Bronchial epithelial cell (primary cell): Measurements from ENCODE around the gene MCRIP1. TPM values are rescaled to one million over a fixed set of nuclear protein-coding genes. Genes with fewer than 3 reads are reported as not detected.

Experiments used
- DNase-seq: peaks from one replicate; pipeline ENCODE4 v3.0.0-alpha.2; 2010; ENCODE audit warnings: low read depth
- FAIRE-seq: peaks from 2 replicates; lab custom pipeline; 2011; peaks lifted over from hg19 to GRCh38; lab: Jason Lieb, UNC
- H3K27me3 ChIP-seq: 2 replicates; pipeline ENCODE4 v1.5.1; 2011; ENCODE audit warnings: low read length; ENCODE audit not compliant: control insufficient read depth, insufficient read depth
- H3K36me3 ChIP-seq: 2 replicates; pipeline ENCODE4 v1.5.1; 2011; ENCODE audit warnings: low read length; ENCODE audit not compliant: control insufficient read depth, insufficient read depth
- H3K4me3 ChIP-seq: 2 replicates; pipeline ENCODE4 v1.5.1; 2011; ENCODE audit warnings: mild to moderate bottlenecking, low read depth, low read length, control low read depth
- total RNA-seq: library from RNA; depleted of rRNA; stranded (reverse); fragments of >200 nt; gene quantifications from 2 replicates; pipeline ENCODE4 v1.2.1, GENCODE V29; 2014
- TF ChIP-seq, protein P1 (sequence below): IDR thresholded peaks from 2 replicates; pipeline ENCODE4 v1.5.1; 2011; ENCODE audit warnings: mild to moderate bottlenecking, moderate library complexity, low read length, control low read depth, inconsistent platforms; ENCODE audit not compliant: insufficient read depth, severe bottlenecking

The MCRIP1 gene
- total RNA-seq, 1 donor from 2014 or later = 25.8 TPM

DNA sequence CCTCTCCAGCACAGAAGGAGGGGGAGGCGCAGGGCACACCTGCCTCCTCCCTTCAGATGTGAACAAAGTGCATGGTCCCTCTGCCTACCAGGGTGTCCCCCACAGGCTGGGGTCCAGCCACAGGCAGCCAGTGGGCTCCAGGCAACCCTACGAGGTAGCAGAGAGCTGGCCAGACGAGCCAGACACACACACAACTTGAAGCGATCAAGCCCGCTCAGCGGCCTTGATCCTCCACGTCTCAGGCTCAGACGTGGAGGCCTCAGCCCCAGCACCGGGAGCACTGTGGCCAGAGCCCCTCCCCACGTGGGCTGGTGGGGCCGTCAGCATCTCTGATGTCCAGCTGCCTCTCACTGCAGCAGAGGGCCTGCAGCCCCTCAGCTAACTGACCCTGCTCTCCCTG lies 8.5 kb downstream of the MCRIP1 start:
- DNase-seq (no peak), FAIRE-seq (no peak)
- Histone ChIP-seq H3K4me3 (no peak overlapping the region), H3K27me3 (no peaks in the 10 kb centered on the region), H3K36me3 (no peaks in the 10 kb centered on the region)
- TF ChIP-seq, protein P1, sequence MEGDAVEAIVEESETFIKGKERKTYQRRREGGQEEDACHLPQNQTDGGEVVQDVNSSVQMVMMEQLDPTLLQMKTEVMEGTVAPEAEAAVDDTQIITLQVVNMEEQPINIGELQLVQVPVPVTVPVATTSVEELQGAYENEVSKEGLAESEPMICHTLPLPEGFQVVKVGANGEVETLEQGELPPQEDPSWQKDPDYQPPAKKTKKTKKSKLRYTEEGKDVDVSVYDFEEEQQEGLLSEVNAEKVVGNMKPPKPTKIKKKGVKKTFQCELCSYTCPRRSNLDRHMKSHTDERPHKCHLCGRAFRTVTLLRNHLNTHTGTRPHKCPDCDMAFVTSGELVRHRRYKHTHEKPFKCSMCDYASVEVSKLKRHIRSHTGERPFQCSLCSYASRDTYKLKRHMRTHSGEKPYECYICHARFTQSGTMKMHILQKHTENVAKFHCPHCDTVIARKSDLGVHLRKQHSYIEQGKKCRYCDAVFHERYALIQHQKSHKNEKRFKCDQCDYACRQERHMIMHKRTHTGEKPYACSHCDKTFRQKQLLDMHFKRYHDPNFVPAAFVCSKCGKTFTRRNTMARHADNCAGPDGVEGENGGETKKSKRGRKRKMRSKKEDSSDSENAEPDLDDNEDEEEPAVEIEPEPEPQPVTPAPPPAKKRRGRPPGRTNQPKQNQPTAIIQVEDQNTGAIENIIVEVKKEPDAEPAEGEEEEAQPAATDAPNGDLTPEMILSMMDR = no peak

DNA sequence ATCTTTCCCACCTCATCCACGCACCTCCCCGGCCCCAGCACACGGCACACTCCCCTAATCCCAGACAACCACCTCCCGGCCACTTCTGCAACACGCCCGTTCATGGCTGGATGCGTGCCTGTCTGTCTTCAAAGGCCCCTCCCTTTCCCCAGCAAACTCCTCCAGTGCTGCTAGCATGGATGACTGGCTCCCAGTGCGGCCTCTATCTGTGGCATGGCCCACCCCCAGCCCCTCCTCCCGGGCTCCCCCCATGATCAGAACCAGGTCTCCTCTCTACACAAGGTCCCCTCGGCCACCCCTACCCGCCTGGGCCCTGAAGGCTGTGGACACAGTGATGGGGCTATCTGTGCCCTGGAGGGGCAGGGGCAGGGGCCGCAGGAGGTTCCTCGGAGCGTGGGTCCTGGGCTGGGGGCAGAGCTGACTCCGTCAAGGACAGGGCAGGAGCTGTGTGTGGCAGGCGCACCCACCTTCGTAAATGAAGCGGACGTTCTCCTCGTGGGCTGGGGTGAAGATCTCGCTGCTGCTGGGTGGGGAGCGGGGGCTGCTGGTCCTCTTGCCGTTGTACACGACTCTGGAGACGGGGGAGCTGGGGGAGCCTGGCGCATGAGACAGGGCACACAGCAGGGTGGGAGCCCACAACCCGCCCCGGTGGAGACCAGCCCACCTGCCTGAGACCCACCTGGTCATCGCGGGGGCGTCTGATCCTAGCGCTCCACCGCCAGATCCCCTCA lies 9.1 kb downstream of the MCRIP1 start:
- DNase-seq = no peak
- Histone ChIP-seq H3K4me3 (no peak overlapping the region), H3K27me3 (no peaks in the 10 kb centered on the region), H3K36me3 (no peaks in the 10 kb centered on the region)
- no peak for FAIRE-seq
- TF ChIP-seq, protein P1 = no peak

DNA sequence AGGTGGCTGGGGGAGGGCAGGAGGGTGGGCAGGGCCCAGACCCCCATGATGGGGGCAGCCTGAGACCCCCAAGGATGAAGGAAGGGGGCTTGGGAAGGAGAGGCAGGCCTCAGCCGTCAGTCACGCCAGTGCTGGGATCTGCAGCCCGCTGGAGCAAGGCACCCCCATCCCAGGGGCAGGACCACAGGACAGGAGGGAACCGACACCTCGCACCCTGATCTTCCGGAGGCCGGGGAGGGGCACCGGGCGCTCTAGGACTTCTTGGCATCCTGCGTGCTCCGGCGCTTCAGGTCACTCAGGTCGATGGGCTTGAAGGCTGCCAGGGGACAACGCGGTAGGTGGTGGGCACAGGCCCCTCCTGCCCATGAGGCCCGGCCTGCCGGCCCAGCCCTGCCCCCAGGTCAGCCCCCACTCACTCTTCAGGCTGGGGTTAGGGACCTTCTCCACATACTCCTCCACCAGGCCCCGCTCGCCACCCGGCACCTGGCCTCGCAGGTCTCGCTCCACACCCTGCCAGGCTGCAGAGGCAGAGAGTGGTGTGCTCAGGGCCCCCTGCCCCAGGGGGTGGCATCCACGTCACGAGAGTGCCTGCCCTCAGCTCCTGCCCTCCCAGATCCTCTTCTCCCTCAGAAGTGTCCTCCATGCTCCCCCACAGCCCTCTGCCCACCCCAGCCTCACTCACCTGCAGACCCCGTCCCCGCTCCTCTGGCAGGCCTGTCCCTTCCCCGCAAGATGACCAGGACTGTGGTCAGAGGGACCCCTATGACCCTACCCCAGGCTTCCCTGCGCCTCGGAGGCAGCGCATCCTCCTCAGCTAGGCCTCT lies 9.9 kb downstream of the MCRIP1 start:
- no peak for FAIRE-seq
- no peak overlapping the region for H3K4me3 ChIP-seq
- no peak for DNase-seq
- TF ChIP-seq, protein P1 = no peak
- no peaks in the 10 kb centered on the region for H3K27me3 ChIP-seq
- H3K36me3 ChIP-seq = no peaks in the 10 kb centered on the region

DNA sequence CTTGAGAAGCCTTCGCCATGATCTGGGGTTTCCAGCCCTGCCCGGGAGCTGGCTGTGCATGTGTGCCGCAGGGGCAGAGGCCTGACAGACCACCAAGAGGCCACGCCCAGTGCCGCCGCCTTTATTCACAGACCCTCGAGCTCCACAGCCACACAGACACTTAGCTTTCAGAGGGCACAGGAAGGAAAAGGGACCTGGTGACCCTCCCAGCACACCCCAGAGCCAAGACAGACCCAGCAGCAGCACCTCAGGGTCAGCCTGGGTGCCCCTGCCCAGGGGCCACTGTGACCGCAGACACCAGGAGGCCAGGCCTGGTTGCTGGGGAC lies 10.8 kb downstream of the MCRIP1 start:
- no peaks in the 10 kb centered on the region for H3K27me3 ChIP-seq
- TF ChIP-seq, protein P1 = no peak
- no peak for DNase-seq
- no peaks in the 10 kb centered on the region for H3K36me3 ChIP-seq
- no peak for FAIRE-seq
- H3K4me3 ChIP-seq = no peak overlapping the region

DNA sequence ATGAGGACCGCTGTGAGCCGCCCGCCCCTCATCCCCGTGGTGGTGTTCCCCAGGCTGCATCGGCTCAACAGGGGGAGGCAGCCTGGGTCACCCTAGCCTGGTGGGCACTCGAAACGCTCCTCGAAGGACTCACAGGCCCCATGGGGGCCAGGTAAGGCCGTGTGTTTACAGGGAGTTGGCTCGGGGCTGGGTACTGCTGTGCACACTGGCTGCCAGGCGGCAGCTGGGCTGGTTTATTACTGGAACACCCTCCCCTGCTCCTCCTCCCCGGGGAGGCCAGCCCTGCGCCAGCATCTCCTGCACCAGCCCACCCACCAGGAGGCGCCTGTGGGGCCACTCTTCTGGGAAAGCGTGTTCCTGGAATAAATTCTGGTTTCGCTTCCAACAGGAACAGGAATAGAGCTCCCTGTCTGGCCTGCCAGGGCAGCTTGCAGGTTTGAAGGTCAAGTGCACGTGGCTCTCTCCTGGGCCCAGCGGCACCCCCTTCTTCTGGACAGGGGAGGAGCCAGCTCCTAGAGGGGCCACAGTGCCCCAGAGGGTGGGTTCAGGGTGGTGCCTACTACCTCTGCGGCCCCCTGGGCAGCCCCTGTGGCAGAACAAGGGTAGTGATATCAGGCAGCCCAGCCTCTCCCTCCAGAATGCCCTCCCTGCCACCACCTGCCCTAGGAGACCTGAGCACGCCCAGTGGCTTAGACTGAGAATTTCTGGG lies 11.3 kb downstream of the MCRIP1 start:
- DNase-seq (peak; percentile 53), FAIRE-seq (no peak)
- Histone ChIP-seq H3K4me3 (no peak overlapping the region), H3K36me3 (no peaks in the 10 kb centered on the region), H3K27me3 (no peaks in the 10 kb centered on the region)
- TF ChIP-seq, protein P1 = peak; percentile 81
